Activated CD4-positive, alpha-beta T cell treated with anti-CD3 and anti-CD28 coated beads for 4 hours (primary cell): ENCODE measurements around the gene AMN1.
"Not testable (repeated sequence)": the region's sequence is repeated elsewhere in the genome, so short reads cannot be mapped to it uniquely, and the experiment has no call there.

Source experiments
- DNase-seq, 2 donors: peaks; one replicate each; pipeline ENCODE4 v3.0.0-alpha.2; 2020

Gene AMN1

GRCh38 chr12:31728917-31729640 lies at the start of gene AMN1:
Gene AMN1, minus strand, starts transcription at chr12:31729021. Its CDS starts 13 bp downstream, at chr12:31729008.
- DNase-seq: peak; percentile 97 to 98

DNA sequence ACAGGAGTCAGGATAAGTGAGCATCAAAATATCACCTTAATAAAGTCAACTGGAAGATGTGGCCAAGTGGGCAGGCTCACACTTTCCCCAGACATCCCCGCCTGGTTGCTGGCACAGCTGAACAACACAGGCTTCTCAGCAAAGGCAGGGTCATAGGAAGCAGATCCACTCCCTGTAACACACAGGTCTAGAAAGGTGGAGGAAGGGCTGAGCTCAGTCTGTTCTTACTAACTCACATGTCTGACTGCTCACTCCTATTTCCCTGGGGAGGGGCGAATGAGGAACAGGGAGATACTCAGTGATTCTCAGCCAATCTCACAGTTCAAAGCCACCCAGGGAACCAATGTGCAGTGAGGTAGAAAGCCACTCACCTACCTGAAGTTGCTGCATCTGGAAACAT lies 45.0 kb upstream of the AMN1 start:
- DNase-seq: no peak

GRCh38 chr12:31773223-31773750 lies 44.5 kb upstream of the AMN1 start:
- DNase-seq: no peak

DNA sequence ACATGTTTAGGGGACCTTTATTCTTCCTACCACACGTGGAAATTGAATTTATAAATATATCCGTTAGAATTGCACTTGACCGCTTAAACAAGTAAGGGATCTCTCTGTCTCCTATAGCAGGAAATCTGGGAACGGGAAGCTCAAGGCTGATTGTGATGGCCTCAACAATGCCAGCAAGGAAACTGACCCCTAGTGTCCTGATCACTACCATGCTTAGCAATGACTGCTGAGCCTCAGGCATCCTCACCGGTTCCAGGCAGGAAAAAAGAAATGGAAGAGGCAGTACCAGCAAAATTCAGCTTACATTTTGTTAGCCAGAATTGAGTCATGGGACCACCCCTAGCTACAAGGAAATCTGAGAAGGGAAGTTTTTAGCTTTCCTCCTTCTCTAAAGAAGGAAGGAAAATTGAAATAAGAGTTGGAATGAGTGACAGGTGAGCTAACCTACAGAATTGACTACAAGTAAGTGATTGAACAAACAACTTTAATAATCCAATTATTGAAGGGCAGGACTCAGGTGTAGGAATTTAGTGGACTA lies 43.9 kb upstream of the AMN1 start:
- no peak for DNase-seq

DNA sequence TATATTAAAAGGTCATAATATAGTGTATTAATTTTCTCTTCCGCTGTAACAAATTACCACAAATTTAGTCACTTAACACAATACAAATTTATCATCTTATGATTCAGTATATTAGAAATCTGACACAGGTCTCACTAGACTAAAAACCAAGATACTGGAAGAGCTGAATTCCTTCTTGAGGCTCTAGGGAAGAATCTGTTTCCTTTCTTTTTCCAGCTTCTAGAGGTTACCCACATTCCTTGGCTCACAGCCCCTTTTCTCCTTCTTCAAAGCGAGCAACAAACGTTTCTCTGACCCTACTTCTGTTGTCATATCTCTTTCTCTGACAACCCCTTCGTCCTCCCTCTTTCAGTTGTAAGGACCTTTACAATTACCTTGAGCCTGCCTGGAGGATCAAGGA lies 43.4 kb upstream of the AMN1 start:
- no peak for DNase-seq

DNA sequence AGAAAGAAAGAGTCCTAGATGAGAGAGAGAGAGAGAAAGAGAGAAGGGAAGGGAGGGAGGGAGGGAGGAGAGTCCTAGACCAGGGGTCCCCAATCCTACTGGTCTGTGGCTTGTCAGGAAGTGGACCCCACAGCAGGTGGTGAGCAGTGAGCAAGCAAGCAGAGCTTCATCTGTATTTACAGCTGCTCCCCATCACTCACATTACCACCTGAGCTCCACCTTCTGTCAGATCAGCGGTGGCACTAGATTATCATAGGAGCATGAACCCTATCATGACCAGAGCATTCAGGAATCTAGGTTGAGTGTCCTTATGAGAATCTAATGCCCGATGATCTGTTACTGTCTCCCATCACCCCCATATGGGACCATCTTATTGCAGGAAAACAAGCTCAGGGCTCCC lies 39.2 kb upstream of the AMN1 start:
- DNase-seq: no peak

DNA sequence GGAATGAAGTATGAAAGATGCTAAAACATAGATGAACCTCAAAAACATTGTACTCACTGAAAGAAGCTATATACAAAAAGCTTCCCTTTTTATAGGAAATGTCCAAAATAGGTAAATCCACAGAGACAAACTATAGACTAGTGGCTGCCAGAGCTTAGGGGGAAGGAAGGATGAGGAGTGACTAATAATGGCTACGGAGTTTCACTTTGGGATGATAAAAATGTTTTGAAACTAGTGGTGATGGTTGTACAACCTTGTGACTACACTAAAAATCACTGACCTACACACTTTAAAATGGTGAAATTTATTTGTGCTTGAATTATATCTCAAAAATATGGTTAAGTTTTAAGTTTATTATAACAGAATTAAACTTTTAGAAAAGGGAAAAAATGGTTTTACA lies 37.1 kb upstream of the AMN1 start:
- no peak for DNase-seq

- no peak for DNase-seq
Measured at GRCh38 chr12:31759632-31760459, 31.0 kb upstream of the AMN1 start.

DNA sequence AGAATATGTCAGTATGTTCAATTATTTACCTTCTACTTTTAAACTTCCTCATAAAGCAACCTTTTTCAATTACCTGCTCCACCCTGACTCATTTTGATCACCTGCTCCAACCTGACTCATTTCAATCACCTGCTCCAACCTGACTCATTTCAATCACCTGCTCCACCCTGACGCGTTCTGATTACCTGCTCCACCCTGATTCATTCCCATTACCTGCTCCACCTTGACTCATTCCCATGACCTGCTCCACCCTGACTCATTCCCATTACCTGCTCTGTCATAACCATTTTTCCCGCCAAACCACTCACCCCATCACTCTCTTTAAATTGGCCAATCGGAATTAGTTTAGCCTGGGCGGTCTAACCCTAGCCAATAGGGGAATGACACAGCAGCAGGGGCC lies 29.5 kb upstream of the AMN1 start:
- not testable (repeated sequence) for DNase-seq

DNA sequence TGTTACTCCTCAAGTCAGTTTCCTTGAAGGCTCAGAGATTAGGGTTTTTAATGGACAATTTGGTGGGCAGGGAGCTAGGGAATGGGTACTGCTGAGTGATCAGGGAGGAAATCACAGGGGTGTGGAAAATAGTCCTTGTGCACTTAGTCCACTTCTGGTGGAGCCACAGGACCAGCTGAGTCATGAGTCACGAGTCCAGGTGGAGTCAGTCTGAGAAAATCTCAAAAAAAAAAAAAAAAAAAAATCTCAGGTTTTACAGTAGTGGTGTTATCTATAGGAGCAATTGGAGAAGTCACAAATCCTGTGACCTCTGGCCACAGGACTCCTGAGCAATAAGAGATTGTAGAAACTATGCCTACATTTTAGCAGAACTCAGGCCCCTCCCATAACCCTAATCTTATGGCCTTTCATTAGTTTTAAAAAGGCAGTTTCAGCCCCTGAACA lies 28.2 kb upstream of the AMN1 start:
- DNase-seq: no peak

GRCh38 chr12:31752450-31752849 lies 23.6 kb upstream of the AMN1 start:
- DNase-seq: no peak

GRCh38 chr12:31751085-31751484 lies 22.3 kb upstream of the AMN1 start:
- no peak for DNase-seq

GRCh38 chr12:31750747-31751039 lies 21.9 kb upstream of the AMN1 start:
- no peak for DNase-seq

DNA sequence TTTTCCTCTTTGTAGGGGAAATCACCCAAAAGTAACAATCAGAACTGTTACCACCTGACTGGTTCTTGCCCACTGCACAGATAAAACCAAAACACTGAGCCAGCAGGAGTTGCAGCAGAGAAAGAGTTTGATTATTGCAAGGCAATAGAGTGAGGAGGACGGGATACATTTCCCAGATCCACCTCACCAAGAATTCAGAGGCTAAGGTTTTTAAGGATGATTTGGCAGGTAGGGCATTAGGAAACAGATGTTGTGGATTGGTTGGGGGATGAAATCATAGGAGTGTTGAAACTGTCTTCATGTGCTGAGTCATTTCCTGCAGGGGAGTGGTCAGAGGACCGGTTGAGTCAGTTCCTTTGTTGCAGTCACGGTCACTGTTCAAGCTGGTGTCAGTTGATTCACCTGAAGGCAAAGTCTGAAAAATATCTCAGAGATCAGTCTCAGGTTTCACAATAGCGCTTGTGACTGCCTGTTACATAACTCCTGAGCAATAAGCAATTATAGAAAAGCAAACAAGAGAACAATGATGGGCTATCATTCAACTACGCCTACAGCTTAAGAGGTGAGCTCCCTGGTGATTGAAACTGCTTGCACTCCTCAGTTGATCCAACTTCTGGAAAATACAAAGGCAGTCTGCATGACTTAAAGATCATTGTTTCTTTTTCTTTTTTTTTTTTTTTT lies 20.3 kb upstream of the AMN1 start:
- peak; percentile 60 to 68 for DNase-seq

DNA sequence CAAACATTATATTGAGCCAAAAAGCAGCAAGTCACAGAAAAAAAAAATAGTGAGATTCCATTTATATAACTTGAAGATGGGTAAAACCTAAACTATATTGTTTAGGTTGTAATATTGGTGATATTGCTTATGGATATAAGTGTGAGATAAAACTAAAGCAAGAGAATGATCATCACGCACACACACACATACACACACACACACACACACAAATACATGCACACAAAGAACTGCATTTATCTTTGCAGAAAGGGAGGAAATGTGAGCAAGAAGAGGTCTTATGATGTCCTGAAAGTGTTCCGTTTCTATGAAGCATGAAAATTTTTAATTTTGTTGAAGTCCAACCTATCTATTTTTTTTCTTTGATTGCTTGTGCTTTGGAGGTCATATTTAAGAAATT lies 16.4 kb upstream of the AMN1 start:
- no peak for DNase-seq

GRCh38 chr12:31744363-31744762 lies 15.5 kb upstream of the AMN1 start:
- DNase-seq: not testable (repeated sequence)

- peak in 1 of 2 donors; percentile 13 for DNase-seq
Measured at GRCh38 chr12:31742891-31743290, 14.1 kb upstream of the AMN1 start.

- DNase-seq: no peak
Measured at GRCh38 chr12:31740628-31741027, 11.8 kb upstream of the AMN1 start.

DNA sequence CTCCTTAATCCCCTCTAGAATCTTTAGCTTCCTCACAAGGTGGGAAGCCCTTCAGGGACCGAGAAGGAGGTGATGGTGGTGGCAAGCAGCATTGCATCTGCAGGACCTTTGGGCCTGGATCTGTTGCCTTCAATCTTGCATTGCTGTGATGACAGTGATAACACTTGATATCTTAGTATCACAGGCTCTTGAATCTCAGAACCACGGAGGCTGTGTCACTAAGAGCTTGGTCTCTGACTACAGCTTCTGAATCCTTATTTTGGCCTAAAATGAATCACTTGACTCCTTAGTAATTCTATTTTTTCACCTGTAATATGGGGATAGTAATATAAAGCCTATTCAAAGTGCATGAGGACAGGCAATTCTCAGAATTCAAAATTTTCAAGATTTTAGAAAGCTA lies 8.9 kb upstream of the AMN1 start:
- DNase-seq: no peak

GRCh38 chr12:31737345-31737744 lies 8.5 kb upstream of the AMN1 start:
- DNase-seq: no peak

DNA sequence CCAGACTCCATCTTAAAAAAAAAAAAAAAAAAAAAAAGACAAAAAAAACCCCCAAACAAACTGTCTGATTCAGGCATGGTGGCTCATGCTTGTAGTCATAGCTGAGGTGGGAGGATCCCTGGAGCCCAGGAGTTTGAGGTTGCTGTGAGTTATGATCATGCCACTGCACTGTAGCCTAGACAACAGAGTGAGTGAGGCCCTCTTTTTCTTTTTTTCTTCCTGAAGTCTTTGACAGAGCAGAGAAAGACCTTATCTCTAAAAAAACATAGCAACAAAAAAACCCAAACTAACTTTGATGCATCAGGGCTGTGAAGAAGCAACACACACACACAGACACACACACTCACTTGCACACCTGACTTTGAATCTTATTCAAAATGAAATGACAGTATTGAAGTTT lies 7.7 kb upstream of the AMN1 start:
- DNase-seq: peak; percentile 63 to 70

DNA sequence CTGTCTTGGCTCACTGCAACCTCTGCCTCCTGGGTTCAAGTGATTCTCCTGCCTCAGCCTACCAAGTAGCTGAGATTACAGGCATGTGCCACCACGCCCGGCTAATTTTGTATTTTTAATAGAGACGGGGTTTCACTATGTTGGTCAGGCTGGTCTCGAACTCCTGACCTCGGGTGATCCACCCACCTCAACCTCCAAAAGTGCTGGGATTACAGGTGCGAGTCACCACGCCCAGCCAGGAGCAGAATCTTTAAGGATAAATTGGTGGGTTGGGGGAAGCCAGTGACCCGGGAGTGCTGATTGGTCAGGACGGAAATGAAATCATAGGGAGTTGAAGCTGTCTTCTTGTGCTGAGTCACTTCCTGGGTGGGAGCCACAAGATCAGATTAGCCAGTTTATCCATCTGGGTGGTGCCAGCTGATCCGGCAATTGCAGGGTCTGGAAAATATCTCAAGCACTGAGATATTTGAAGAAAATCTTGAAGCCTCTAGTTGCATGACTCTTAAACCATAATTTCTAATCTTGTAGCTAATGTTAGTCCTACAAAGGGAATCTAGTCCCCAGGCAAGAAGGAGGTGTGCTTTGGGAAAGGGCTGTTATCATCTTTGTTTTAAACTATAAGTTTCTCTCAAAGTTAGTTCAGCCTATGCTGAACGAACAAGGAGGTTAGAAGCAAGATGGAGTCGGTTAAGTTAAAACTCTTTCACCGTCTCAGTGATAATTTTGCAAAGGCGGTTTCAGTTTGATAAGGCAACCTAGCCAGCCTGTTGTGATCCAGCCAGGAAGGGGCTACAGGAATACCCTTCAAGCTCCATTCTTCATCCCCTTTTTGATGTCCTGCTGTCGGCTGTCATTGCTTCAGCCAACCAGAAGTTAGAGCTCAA lies 5.0 kb upstream of the AMN1 start:
- DNase-seq: peak in 1 of 2 donors; percentile 22
